ENCODE measurements around the gene RNU6-9.

Gene RNU6-9

GRCh38 chr19:884420-885211 lies 8.7 kb upstream of the RNU6-9 start:
- no peak overlapping the region for H3K27ac ChIP-seq
- TF ChIP-seq CTCF (conservative IDR thresholded peaks at IDR 0.05) = no peak

- H3K27ac ChIP-seq = no peak overlapping the region
- no peak for TF ChIP-seq CTCF (conservative IDR thresholded peaks at IDR 0.05)
These were observed 7.6 kb upstream of the RNU6-9 start for GRCh38 chr19:885536-886224.

- H3K27ac ChIP-seq = no peak overlapping the region
- no peak for TF ChIP-seq CTCF (conservative IDR thresholded peaks at IDR 0.05)
These were observed 6.2 kb upstream of the RNU6-9 start for GRCh38 chr19:887072-887471.

GRCh38 chr19:887599-887998 lies 5.7 kb upstream of the RNU6-9 start:
- no peak overlapping the region for H3K27ac ChIP-seq
- no peak for TF ChIP-seq CTCF (conservative IDR thresholded peaks at IDR 0.05)

GRCh38 chr19:888581-889385 lies 4.5 kb upstream of the RNU6-9 start:
- no peak for TF ChIP-seq CTCF (conservative IDR thresholded peaks at IDR 0.05)

GRCh38 chr19:889662-890295 lies 3.5 kb upstream of the RNU6-9 start:
- TF ChIP-seq CTCF (conservative IDR thresholded peaks at IDR 0.05) = no peak

More at GRCh38 chr19:888581-889385, 4.5 kb upstream of the RNU6-9 start:
- no peak overlapping the region for H3K27ac ChIP-seq

More at GRCh38 chr19:889662-890295, 3.5 kb upstream of the RNU6-9 start:
- no peak overlapping the region for H3K27ac ChIP-seq

All from VCaP (cell line).